ENCODE measurements around the gene CREBL2. TPM values are rescaled to one million over a fixed set of nuclear protein-coding genes. Genes with fewer than 3 reads are reported as not detected.
"Not testable (repeated sequence)": the region's sequence is repeated elsewhere in the genome, so short reads cannot be mapped to it uniquely, and the experiment has no call there.

The CREBL2 gene
- total and polyA plus RNA-seq, 2 of the 13 experiments (the other 11 are each of a cell fraction or from before 2014, with no cell fraction given) = 6.9 to 8.4 TPM

DNA sequence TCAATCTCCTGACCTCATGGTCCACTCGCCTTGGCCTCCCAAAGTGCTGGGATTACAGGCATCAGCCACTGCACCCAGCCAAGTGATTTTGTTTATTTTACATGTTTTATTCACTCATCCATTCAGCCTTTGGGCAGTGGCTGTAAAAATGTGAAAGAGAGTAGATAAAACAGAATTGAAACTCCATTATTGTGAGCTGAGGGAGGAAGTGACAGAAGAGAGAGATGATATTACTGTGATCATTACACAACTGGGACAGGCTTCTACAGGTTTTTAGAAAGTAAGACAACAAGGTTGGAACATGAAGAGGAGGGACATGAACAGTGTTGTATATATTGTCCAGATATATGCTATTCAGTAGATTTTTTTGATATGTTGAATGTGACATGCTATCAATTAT, 25.0 kb downstream of the CREBL2 start (continued):
- TF ChIP-seq, protein P1, sequence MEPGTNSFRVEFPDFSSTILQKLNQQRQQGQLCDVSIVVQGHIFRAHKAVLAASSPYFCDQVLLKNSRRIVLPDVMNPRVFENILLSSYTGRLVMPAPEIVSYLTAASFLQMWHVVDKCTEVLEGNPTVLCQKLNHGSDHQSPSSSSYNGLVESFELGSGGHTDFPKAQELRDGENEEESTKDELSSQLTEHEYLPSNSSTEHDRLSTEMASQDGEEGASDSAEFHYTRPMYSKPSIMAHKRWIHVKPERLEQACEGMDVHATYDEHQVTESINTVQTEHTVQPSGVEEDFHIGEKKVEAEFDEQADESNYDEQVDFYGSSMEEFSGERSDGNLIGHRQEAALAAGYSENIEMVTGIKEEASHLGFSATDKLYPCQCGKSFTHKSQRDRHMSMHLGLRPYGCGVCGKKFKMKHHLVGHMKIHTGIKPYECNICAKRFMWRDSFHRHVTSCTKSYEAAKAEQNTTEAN (CRISPR knock-in tag; conservative IDR thresholded peaks at IDR 0.05) = no peak
- TF ChIP-seq, protein P2, sequence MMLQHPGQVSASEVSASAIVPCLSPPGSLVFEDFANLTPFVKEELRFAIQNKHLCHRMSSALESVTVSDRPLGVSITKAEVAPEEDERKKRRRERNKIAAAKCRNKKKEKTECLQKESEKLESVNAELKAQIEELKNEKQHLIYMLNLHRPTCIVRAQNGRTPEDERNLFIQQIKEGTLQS (CRISPR knock-in tag; IDR thresholded peaks at IDR 0.05) = no peak
- TF ChIP-seq CREB1 (IDR thresholded peaks at IDR 0.05) (no peak), CREB1 (CRISPR knock-in tag; IDR thresholded peaks at IDR 0.05) (no peak), ZMYM4 (CRISPR knock-in tag; IDR thresholded peaks at IDR 0.05) (no peak), PCBP1 (IDR thresholded peaks at IDR 0.05; ENCODE audit: borderline replicate concordance, low read depth, low read length) (no peak), FOXK2 (IDR thresholded peaks at IDR 0.05) (no peak)

DNA sequence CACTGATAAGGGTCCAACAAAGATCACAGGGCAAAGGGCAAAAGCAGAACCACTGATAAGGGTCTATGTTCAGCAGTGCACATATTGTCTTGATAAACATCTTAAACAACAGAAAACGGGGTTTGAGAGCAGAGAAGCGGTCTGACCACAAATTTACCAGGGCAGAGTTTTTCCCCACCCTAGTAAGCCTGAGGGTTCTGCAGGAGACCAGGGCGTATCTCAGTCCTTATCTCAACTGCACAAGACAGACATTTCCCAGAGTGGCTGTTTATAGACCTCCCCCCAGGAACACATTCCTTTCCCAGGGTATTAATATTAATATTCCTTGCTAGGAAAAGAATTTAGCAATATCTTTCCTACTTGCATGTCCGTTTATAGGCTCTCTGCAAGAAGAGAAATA, 28.3 kb downstream of the CREBL2 start:
- ATAC-seq; H3K4me3 ChIP-seq (replicated peaks in 1 of 3; ENCODE audit: insufficient read depth in 1 of 3, low read depth in 2 of 3, low read length in 3 of 3); POLR2A ChIA-PET; FAIRE-seq; H3K4me2 ChIP-seq (ENCODE audit: low read depth, low read length); DNase-seq (ENCODE audit: low spot score); H3K9ac ChIP-seq (ENCODE audit: insufficient read depth, low read depth, low read length); BruUV-seq (replicated peaks); H3K9me3 ChIP-seq (ENCODE audit: low read length); H4K20me1 ChIP-seq (ENCODE audit: insufficient read depth, low read length); intact Hi-C loops (cut with micrococcal nuclease; ENCODE audit: unreplicated experiment); CTCF ChIA-PET (ENCODE audit: low intra/inter-chr PET ratio, low total read pairs); H3K79me2 ChIP-seq (ENCODE audit: insufficient read depth, low read length); H3K4me1 ChIP-seq (ENCODE audit: insufficient read depth, low read length); H3K27ac ChIP-seq (ENCODE audit: extremely low read length, insufficient read depth, low read length); H3K27me3 ChIP-seq (ENCODE audit: control insufficient read depth in 1 of 2, insufficient read depth in 2 of 2, low read length in 2 of 2); H2AFZ ChIP-seq (ENCODE audit: low read length): not testable (repeated sequence)
- WGBS (ENCODE audit: low lambda C conversion rate) = 95% methylated on average over 4 of the region's 4 CpGs
- peaks cover 12 to 51% of the 10 kb centered on the region in 2 experiments; a peak in 4 of 5 replicates for H3K36me3 ChIP-seq (replicated peaks in 1 of 2; ENCODE audit: control insufficient read depth in 1 of 2, insufficient read depth in 2 of 2, low read length in 2 of 2)
- in situ Hi-C loops (cut with HindIII; ENCODE audit: extremely low pct_ligation_motif_present, low pct_unique_long_range_greater_than_20kb) = loop anchor here (10.0 kb wide), 1 partner anchor 65 kb away; no protein-coding TSS in a partner anchor

Data from HepG2 (cell line).